ENCODE measurements around the gene KRT17.
"Not testable (repeated sequence)": the region's sequence is repeated elsewhere in the genome, so short reads cannot be mapped to it uniquely, and the experiment has no call there.

Gene KRT17

GRCh38 chr17:41625602-41626001 is 1.2 kb upstream of the KRT17 start:
- no peak overlapping the region for H3K4me3 ChIP-seq (ENCODE audit: low read depth, low read length)
- no peak for TF ChIP-seq CTCF (IDR thresholded peaks at IDR 0.05; ENCODE audit: control insufficient read depth, extremely low read depth, insufficient read depth)
- DNase-seq (ENCODE audit: low read depth), result no peak

DNA sequence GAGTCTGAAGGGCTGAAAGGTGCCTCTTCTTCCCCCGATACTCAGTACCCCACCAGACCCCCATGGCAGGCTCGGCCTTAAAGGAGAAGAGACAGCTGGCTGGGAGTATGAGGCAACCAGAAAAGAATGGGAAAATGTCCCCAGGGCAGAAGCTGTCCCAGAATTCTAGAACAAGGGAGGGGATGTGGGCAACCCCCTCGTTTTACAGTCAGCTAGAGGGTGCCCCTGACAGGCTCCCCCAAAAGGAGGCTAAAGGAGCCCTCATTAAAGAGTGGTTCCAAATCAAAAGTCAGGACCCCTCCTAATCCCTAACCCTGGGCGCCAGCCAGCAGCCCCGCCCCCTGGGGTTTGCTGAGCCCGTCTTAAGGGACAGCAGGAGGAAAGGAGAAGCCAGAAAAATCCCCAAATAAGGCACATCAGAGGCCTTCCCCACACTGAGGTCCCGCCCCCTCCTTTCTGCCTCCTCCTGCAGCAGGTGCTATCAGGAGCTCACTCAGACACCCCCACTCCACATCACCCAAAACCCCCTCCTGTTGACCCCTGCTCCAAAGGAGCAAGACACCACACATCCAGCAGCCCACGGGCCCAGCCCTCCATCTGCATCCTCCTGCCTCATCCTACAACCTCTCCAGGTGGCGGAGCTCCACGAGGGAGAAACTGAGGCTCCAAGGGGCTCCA is 1.1 kb downstream of the KRT17 start:
- not testable (repeated sequence) for DNase-seq (ENCODE audit: low read depth); H3K4me3 ChIP-seq (ENCODE audit: low read depth, low read length)

- not testable (repeated sequence) for H3K4me3 ChIP-seq (ENCODE audit: low read depth, low read length); DNase-seq (ENCODE audit: low read depth)
These were observed 1.8 kb downstream of the KRT17 start for GRCh38 chr17:41622340-41623183.

DNA sequence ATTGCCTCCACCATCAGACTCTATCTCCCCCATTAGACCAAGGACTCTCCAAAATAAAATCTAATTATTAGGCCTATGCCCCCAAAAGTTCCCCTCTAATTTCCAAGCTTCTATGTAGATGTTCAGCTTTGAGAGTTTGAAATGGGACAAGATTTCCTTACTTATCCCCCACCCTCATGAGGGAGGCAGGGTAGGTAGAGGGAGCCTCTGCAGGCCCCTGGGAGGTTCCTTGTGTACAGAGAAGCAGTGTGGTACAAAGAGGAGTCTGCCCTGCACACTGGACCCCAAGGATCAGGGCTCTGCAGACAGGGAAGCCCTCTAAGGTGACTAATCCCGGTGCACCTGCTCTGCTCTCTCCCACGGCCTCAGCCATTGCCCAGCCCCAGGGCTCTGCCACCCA is 2.5 kb downstream of the KRT17 start:
- no peak for TF ChIP-seq CTCF (IDR thresholded peaks at IDR 0.05; ENCODE audit: control insufficient read depth, extremely low read depth, insufficient read depth)
- no peak overlapping the region for H3K4me3 ChIP-seq (ENCODE audit: low read depth, low read length)
- no peak for DNase-seq (ENCODE audit: low read depth)

- H3K4me3 ChIP-seq (ENCODE audit: low read depth, low read length); DNase-seq (ENCODE audit: low read depth): not testable (repeated sequence)
These were observed 2.9 kb downstream of the KRT17 start for GRCh38 chr17:41621435-41621817.

- H3K4me3 ChIP-seq (ENCODE audit: low read depth, low read length), result no peak overlapping the region
- DNase-seq (ENCODE audit: low read depth), result no peak
- no peak for TF ChIP-seq CTCF (IDR thresholded peaks at IDR 0.05; ENCODE audit: control insufficient read depth, extremely low read depth, insufficient read depth)
These were observed 3.6 kb downstream of the KRT17 start for GRCh38 chr17:41620583-41621434.

DNA sequence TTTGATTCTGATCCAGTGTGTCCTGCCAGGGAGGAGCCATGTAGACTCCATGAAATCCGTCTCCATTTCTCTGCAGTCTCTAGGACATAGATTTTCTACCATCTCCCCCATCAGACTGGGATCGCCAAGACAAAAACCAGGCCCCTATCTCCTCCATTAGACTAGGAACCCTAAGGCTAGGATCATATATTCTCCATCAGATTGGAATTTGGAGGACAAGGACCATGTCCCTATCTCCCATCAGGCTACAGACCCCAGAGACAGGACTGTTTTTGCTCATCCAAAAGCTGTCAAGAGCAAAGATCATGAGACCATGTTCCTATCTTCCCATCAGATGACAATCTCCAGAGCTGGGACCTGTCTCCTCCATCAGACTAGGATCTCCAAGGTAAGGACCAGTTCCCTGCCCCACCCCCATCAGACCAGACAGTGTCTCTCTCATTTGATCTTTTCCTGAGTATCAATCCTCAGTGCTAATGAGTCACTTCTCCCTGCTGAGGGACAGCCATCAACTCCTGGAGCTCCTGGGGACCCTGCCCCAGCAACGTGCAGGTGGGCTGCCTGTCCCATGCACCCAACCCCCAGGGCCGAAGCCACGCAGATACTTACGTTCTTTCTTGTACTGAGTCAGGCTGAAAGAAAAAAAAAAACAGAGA is 4.3 kb downstream of the KRT17 start:
- not testable (repeated sequence) for H3K4me3 ChIP-seq (ENCODE audit: low read depth, low read length); DNase-seq (ENCODE audit: low read depth)

- no peak for TF ChIP-seq CTCF (IDR thresholded peaks at IDR 0.05; ENCODE audit: control insufficient read depth, extremely low read depth, insufficient read depth)
- no peak for DNase-seq (ENCODE audit: low read depth)
- H3K4me3 ChIP-seq (ENCODE audit: low read depth, low read length), result no peak overlapping the region
These were observed 5.1 kb downstream of the KRT17 start for GRCh38 chr17:41619036-41619926.
